ENCODE results near the gene TMEM266.

DNA sequence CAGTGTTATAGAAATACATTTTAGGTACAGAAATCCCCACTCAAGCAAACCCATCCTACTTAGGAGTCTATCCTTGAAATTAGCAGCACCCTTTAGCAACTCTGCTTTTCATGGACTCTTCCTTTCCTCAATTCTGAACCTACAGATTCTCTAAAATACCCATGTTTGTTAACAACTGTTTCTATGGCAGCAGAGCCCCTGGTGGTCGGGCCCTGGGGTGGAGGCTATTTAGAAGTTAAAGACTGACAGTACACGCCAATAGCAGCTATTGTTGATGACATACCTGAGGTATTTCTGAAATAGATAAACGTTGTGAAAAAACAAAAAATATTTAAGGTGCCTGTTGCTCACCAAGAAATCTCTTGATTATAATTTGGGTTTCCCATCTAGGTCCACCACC lies 24.2 kb upstream of the TMEM266 start:
- TF ChIP-seq ZNF350 (tag by site-specific recombination; IDR thresholded peaks at IDR 0.05) (no peak), ZNF24 (tag by site-specific recombination; IDR thresholded peaks at IDR 0.05) (no peak), ZNF529 (tag by site-specific recombination; IDR thresholded peaks at IDR 0.05; ENCODE audit: insufficient replicate concordance) (no peak)
